ENCODE measurements around the gene TMPRSS11F. TPM values are rescaled to one million over a fixed set of nuclear protein-coding genes. Genes with fewer than 3 reads are reported as not detected.

TMPRSS11F gene
- total and polyA plus RNA-seq, 7 donors: not detected

- no peak overlapping the region for H3K27ac ChIP-seq
- no peak overlapping the region for H3K4me3 ChIP-seq
- WGBS, 3 donors: 80 to 82% (median 82%) methylated on average over 3 of the region's 3 CpGs
- no peaks in the 10 kb centered on the region for H3K4me1 ChIP-seq
- H3K27me3 ChIP-seq (ENCODE audit: insufficient read depth in 3 of 3, low read length in 2 of 3): no peaks in the 10 kb centered on the region
- no peak for ATAC-seq
- intact Hi-C loops (cut with DNase I): no loop called here
- H3K9me3 ChIP-seq: no peaks in the 10 kb centered on the region
- no peak for TF ChIP-seq CTCF (IDR thresholded peaks at IDR 0.05)
- H3K36me3 ChIP-seq (ENCODE audit: insufficient read depth in 1 of 2, low read depth in 1 of 2): no peaks in the 10 kb centered on the region
- DNase-seq: no peak
Measured at GRCh38 chr4:68167706-68168105, 38.0 kb upstream of the TMPRSS11F start.

GRCh38 chr4:68167166-68167565 lies 37.5 kb upstream of the TMPRSS11F start:
- no peak for DNase-seq
- 50 to 74% (median 51%) methylated on average over 2 of the region's 2 CpGs for WGBS, 3 donors

GRCh38 chr4:68163754-68164153 lies 34.1 kb upstream of the TMPRSS11F start:
- no peak for ATAC-seq
- DNase-seq: no peak
- 85 to 97% (median 93%) methylated on average over 1 of the region's 1 CpG for WGBS, 3 donors
- no peak for TF ChIP-seq CTCF (IDR thresholded peaks at IDR 0.05)
- Histone ChIP-seq H3K27me3 (ENCODE audit: insufficient read depth in 3 of 3, low read length in 2 of 3) (no peaks in the 10 kb centered on the region), H3K9me3 (no peaks in the 10 kb centered on the region), H3K4me3 (no peak overlapping the region), H3K27ac (no peak overlapping the region), H3K4me1 (no peaks in the 10 kb centered on the region), H3K36me3 (ENCODE audit: insufficient read depth in 1 of 2, low read depth in 1 of 2) (no peaks in the 10 kb centered on the region)
- intact Hi-C loops (cut with DNase I): no loop called here

More at GRCh38 chr4:68167166-68167565, 37.5 kb upstream of the TMPRSS11F start:
- Histone ChIP-seq H3K27ac (no peak overlapping the region), H3K27me3 (ENCODE audit: insufficient read depth in 3 of 3, low read length in 2 of 3) (no peaks in the 10 kb centered on the region), H3K4me3 (no peak overlapping the region), H3K9me3 (no peaks in the 10 kb centered on the region), H3K36me3 (ENCODE audit: insufficient read depth in 1 of 2, low read depth in 1 of 2) (no peaks in the 10 kb centered on the region), H3K4me1 (no peaks in the 10 kb centered on the region)
- intact Hi-C loops (cut with DNase I): no loop called here
- TF ChIP-seq CTCF (IDR thresholded peaks at IDR 0.05): no peak
- no peak for ATAC-seq

GRCh38 chr4:68162196-68162595 lies 32.5 kb upstream of the TMPRSS11F start:
- Histone ChIP-seq H3K36me3 (ENCODE audit: insufficient read depth in 1 of 2, low read depth in 1 of 2) (no peaks in the 10 kb centered on the region), H3K4me3 (no peak overlapping the region), H3K27me3 (ENCODE audit: insufficient read depth in 3 of 3, low read length in 2 of 3) (no peaks in the 10 kb centered on the region), H3K4me1 (no peaks in the 10 kb centered on the region), H3K27ac (no peak overlapping the region), H3K9me3 (no peaks in the 10 kb centered on the region)
- no peak for TF ChIP-seq CTCF (IDR thresholded peaks at IDR 0.05)
- WGBS, 3 donors: 58 to 67% (median 61%) methylated on average over 4 of the region's 4 CpGs
- intact Hi-C loops (cut with DNase I): no loop called here
- no peak for ATAC-seq
- no peak for DNase-seq

- Histone ChIP-seq H3K4me3 (no peak overlapping the region), H3K27me3 (ENCODE audit: insufficient read depth in 3 of 3, low read length in 2 of 3) (peaks cover 0 to 2% (median 0%) of the 10 kb centered on the region in 3 donors), H3K4me1 (no peaks in the 10 kb centered on the region), H3K36me3 (ENCODE audit: insufficient read depth in 1 of 2, low read depth in 1 of 2) (no peaks in the 10 kb centered on the region), H3K9me3 (no peaks in the 10 kb centered on the region), H3K27ac (no peak overlapping the region)
- TF ChIP-seq CTCF (IDR thresholded peaks at IDR 0.05): no peak
- intact Hi-C loops (cut with DNase I): no loop called here
- 52 to 58% (median 53%) methylated on average over 2 of the region's 2 CpGs for WGBS, 3 donors
- DNase-seq (no peak), ATAC-seq (no peak)
Measured at GRCh38 chr4:68152411-68152810, 22.7 kb upstream of the TMPRSS11F start.
